ENCODE results near the gene ADAMTS9.

The ADAMTS9 gene

GRCh38 chr3:64612082-64612860, 75.5 kb downstream of the ADAMTS9 start:
- no peak for DNase-seq (ENCODE audit: low read depth)
- no peak for TF ChIP-seq CTCF (IDR thresholded peaks at IDR 0.05; ENCODE audit: insufficient read depth, low read depth, low read length, missing control alignments)
- H3K4me3 ChIP-seq (ENCODE audit: low read length), result no peak overlapping the region

GRCh38 chr3:64608741-64609140, 79.1 kb downstream of the ADAMTS9 start:
- TF ChIP-seq CTCF (IDR thresholded peaks at IDR 0.05; ENCODE audit: insufficient read depth, low read depth, low read length, missing control alignments), result no peak
- no peak overlapping the region for H3K4me3 ChIP-seq (ENCODE audit: low read length)
- no peak for DNase-seq (ENCODE audit: low read depth)

- H3K4me3 ChIP-seq (ENCODE audit: low read length), result no peak overlapping the region
- DNase-seq (ENCODE audit: low read depth), result no peak
- TF ChIP-seq CTCF (IDR thresholded peaks at IDR 0.05; ENCODE audit: insufficient read depth, low read depth, low read length, missing control alignments), result no peak
Observed at GRCh38 chr3:64607032-64607551, 80.7 kb downstream of the ADAMTS9 start.

GRCh38 chr3:64604313-64604712, 83.5 kb downstream of the ADAMTS9 start:
- no peak for TF ChIP-seq CTCF (IDR thresholded peaks at IDR 0.05; ENCODE audit: insufficient read depth, low read depth, low read length, missing control alignments)
- H3K4me3 ChIP-seq (ENCODE audit: low read length), result no peak overlapping the region

GRCh38 chr3:64601824-64602223, 86.0 kb downstream of the ADAMTS9 start:
- H3K4me3 ChIP-seq (ENCODE audit: low read length), result no peak overlapping the region
- DNase-seq (ENCODE audit: low read depth), result no peak
- TF ChIP-seq CTCF (IDR thresholded peaks at IDR 0.05; ENCODE audit: insufficient read depth, low read depth, low read length, missing control alignments), result no peak

More at GRCh38 chr3:64604313-64604712, 83.5 kb downstream of the ADAMTS9 start:
- no peak for DNase-seq (ENCODE audit: low read depth)

- TF ChIP-seq CTCF (IDR thresholded peaks at IDR 0.05; ENCODE audit: insufficient read depth, low read depth, low read length, missing control alignments), result no peak
- no peak for DNase-seq (ENCODE audit: low read depth)
- H3K4me3 ChIP-seq (ENCODE audit: low read length), result no peak overlapping the region
Observed at GRCh38 chr3:64600246-64600950, 87.4 kb downstream of the ADAMTS9 start.

Measured in epithelial cell of esophagus (primary cell).